ENCODE data around the gene RFC3.
"Not testable (repeated sequence)": the region's sequence is repeated elsewhere in the genome, so short reads cannot be mapped to it uniquely, and the experiment has no call there.

DNA sequence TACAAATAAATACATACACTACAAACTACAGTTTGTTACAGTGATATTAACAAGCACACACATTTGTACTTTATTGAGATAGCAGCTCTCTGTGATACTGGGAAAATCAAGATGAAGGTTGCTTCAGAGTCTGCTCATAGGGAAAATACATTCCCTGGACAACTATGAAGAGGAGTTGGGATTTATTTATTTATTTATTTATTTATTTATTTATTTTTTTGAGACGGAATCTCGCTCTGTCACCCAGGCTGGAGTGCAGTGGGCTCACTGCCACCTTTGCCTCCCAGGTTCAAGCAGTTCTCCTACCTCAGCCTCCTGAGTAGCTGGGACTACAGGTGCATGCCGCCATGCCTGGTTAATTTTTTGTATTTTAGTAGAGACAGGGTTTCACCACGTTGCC lies 34.7 kb upstream of the RFC3 start:
- TF ChIP-seq, protein P1, sequence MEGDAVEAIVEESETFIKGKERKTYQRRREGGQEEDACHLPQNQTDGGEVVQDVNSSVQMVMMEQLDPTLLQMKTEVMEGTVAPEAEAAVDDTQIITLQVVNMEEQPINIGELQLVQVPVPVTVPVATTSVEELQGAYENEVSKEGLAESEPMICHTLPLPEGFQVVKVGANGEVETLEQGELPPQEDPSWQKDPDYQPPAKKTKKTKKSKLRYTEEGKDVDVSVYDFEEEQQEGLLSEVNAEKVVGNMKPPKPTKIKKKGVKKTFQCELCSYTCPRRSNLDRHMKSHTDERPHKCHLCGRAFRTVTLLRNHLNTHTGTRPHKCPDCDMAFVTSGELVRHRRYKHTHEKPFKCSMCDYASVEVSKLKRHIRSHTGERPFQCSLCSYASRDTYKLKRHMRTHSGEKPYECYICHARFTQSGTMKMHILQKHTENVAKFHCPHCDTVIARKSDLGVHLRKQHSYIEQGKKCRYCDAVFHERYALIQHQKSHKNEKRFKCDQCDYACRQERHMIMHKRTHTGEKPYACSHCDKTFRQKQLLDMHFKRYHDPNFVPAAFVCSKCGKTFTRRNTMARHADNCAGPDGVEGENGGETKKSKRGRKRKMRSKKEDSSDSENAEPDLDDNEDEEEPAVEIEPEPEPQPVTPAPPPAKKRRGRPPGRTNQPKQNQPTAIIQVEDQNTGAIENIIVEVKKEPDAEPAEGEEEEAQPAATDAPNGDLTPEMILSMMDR (IDR thresholded peaks at IDR 0.05; ENCODE audit: borderline replicate concordance, extremely low read depth, low read length, poor library complexity, severe bottlenecking): not testable (repeated sequence)
- TF ChIP-seq EZH2 (IDR thresholded peaks at IDR 0.05; ENCODE audit: borderline replicate concordance, low read depth, low read length, severe bottlenecking): not testable (repeated sequence)
